Glutamatergic neuron (in vitro differentiated cells): ENCODE data around the gene TUBGCP4. TPM values are rescaled to one million over a fixed set of nuclear protein-coding genes. Genes with fewer than 3 reads are reported as not detected.

ENCODE experiments used
- DNase-seq: peaks from one replicate; pipeline ENCODE4 v3.0.0; 2022
- H3K27ac Mint-ChIP-seq: one replicate; pipeline ENCODE4 v1.8.0; 2020; ENCODE audit warnings: mild to moderate bottlenecking, mixed read lengths, inconsistent platforms; ENCODE audit not compliant: unreplicated experiment
- H3K27me3 Mint-ChIP-seq: one replicate; pipeline ENCODE4 v1.8.0; 2020; ENCODE audit warnings: mild to moderate bottlenecking, moderate library complexity, mixed read lengths, inconsistent platforms; ENCODE audit not compliant: unreplicated experiment
- H3K36me3 Mint-ChIP-seq: one replicate; pipeline ENCODE4 v1.8.0; 2020; ENCODE audit warnings: mild to moderate bottlenecking, mixed read lengths, inconsistent platforms; ENCODE audit not compliant: unreplicated experiment
- H3K4me1 Mint-ChIP-seq: one replicate; pipeline ENCODE4 v1.8.0; 2020; ENCODE audit warnings: mild to moderate bottlenecking, low read depth, mixed read lengths, inconsistent platforms; ENCODE audit not compliant: unreplicated experiment
- H3K4me3 Mint-ChIP-seq: one replicate; pipeline ENCODE4 v1.8.0; 2020; ENCODE audit warnings: mild to moderate bottlenecking, mixed read lengths, inconsistent platforms; ENCODE audit not compliant: unreplicated experiment
- H3K9me3 Mint-ChIP-seq: one replicate; pipeline ENCODE4 v1.8.0; 2020; ENCODE audit warnings: mild to moderate bottlenecking, moderate library complexity, mixed read lengths, inconsistent platforms; ENCODE audit not compliant: unreplicated experiment
- total RNA-seq: library from RNA; stranded (reverse); fragmentation: NEBNext Ultra II Directional; extraction: Animal tissue kit (Norgen Biotek cat#: 25700); gene quantifications from one replicate; pipeline ENCODE4 v1.2.1, GENCODE V29; 2021; ENCODE audit not compliant: unreplicated experiment
- TF ChIP-seq, protein P1 (sequence below): fragments of 200-600 bp; sonication (generic); IDR thresholded peaks from one replicate; pipeline ENCODE4 v1.5.0; 2021; ENCODE audit not compliant: partially characterized antibody, unreplicated experiment

Gene TUBGCP4
- total RNA-seq, 1 donor from 2014 or later, result 29.9 TPM

DNA sequence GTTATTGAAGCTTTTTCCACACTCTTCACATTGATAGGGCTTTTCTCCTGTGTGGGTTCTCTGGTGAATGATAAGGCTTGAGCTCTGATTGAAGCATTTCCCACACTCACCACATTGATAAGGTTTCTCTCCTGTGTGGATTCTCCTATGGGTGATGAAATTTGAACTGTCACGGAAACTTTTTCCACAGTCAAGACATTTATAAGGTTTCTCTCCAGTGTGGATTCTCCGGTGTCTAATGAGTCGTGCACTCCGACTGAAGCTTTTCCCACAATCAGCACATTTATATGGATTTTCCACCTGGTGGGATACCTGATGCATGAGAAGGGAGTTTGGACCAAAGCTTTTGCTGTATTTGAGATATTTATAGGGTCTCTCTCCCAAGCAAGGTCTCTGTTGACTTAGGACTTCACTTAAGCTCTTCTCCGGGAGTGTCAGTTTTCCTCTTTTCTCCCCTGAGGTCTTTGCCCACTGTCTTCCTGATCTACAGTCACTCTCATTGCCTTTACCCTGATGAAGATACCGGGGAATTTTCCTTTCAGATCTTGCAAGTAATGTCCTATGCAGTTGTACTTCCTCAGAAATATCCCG lies 9.5 kb upstream of the TUBGCP4 start:
- no peak overlapping the region for H3K4me3 Mint-ChIP-seq
- TF ChIP-seq, protein P1, sequence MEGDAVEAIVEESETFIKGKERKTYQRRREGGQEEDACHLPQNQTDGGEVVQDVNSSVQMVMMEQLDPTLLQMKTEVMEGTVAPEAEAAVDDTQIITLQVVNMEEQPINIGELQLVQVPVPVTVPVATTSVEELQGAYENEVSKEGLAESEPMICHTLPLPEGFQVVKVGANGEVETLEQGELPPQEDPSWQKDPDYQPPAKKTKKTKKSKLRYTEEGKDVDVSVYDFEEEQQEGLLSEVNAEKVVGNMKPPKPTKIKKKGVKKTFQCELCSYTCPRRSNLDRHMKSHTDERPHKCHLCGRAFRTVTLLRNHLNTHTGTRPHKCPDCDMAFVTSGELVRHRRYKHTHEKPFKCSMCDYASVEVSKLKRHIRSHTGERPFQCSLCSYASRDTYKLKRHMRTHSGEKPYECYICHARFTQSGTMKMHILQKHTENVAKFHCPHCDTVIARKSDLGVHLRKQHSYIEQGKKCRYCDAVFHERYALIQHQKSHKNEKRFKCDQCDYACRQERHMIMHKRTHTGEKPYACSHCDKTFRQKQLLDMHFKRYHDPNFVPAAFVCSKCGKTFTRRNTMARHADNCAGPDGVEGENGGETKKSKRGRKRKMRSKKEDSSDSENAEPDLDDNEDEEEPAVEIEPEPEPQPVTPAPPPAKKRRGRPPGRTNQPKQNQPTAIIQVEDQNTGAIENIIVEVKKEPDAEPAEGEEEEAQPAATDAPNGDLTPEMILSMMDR, result no peak
- DNase-seq, result no peak
- H3K27me3 Mint-ChIP-seq, result no peaks in the 10 kb centered on the region
- peaks cover 13% of the 10 kb centered on the region for H3K9me3 Mint-ChIP-seq
- peaks cover 64% of the 10 kb centered on the region for H3K36me3 Mint-ChIP-seq
- no peak overlapping the region for H3K27ac Mint-ChIP-seq
- H3K4me1 Mint-ChIP-seq, result peaks cover 2% of the 10 kb centered on the region

DNA sequence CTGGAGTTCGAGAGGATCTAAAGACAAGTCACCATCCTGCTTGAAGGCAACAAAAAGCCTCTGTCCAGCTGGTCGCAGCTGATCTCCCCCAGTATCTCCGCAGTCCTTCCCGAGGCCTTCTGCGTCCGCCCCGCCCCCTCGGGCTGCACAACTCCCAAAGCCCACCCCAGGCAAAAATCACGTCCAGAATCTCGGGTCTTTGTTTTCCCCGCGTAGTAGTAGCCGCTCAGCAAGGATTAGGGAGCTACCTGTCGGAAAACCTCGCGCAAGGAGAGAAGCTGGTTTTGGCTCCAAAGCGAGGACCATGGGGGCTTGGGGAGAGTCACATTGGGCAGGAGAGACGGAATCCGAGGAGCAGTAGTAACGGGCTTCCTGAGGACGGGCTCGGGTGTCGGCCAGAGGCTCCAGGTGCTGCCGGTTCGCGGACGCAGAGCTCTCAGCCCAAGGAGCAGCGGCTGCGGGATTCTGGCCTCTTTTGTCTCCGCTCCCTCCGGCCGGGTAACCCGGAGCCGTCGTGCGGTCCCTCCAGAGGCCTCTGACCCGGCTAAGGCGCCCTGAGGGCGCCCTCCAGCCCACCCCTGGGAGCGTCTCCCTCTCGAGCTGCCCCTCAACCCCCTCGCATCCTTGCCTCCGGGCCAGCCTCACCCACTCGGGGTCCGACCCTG lies 459 bp upstream of the TUBGCP4 start:
- Mint-ChIP-seq H3K9me3 (peaks cover 13% of the 10 kb centered on the region), H3K4me1 (peaks cover 32% of the 10 kb centered on the region)
- TF ChIP-seq, protein P1, result no peak

DNA sequence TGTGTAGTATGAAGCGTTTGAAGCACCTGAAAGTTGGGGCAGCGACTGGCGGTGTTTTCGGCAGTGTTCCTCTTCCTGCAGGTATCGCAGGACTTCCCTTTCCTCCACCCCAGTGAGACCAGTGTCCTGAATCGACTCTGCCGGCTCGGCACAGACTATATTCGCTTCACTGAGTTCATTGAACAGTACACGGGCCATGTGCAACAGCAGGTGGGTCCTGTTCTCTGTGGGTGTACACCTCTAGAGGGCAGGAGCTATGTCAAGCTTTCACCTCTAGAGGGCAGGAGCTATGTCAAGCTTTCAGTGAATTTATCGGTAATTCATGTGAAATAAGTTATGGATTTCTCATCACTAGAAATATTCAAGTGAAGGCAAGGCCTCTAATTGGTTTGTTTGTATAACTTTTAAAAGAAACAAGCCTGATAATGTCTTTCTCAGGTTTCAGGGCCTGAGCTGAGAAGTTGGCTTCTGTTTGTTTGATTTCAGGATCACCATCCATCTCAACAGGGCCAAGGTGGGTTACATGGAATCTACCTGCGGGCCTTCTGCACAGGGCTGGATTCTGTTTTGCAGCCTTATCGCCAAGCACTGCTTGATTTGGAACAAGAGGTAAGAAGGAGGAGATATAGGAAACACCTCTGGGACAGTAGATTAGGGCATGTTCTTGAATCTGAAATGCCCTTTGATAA lies 5.3 kb downstream of the TUBGCP4 start:
- Mint-ChIP-seq H3K4me1 (peaks cover 2% of the 10 kb centered on the region), H3K27ac (no peak overlapping the region), H3K36me3 (no peaks in the 10 kb centered on the region), H3K27me3 (no peaks in the 10 kb centered on the region), H3K9me3 (peaks cover 3% of the 10 kb centered on the region), H3K4me3 (no peak overlapping the region)
- peak; percentile 40 for DNase-seq
- TF ChIP-seq, protein P1, result peak; percentile 84

More for the DNA sequence above, 459 bp upstream of the TUBGCP4 start:
- peak; percentile 78 for DNase-seq
- peaks cover 22% of the 10 kb centered on the region for H3K36me3 Mint-ChIP-seq
- peak overlapping the region; percentile 91 for H3K4me3 Mint-ChIP-seq
- peak overlapping the region; percentile 93 for H3K27ac Mint-ChIP-seq
- peaks cover 6% of the 10 kb centered on the region for H3K27me3 Mint-ChIP-seq

DNA sequence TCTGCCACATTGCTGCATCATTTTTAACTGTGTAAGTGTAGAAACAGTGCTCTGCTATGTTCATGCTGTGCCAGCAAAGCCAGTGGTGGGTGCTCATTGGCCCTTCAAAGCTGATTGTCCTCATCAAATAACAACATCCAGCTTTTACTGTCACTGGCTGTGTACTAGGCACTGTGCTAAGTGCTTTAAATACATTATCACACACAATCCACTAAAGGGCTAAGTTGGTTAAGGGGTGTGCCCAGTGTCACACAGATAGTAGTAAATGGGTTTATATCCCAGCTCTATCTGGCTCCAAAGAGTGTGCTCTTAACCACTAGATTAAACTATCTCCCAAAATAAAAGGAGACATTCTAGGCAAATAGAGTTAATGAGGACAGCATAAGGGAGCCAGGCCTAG lies 7.7 kb downstream of the TUBGCP4 start:
- Mint-ChIP-seq H3K36me3 (no peaks in the 10 kb centered on the region), H3K9me3 (no peaks in the 10 kb centered on the region), H3K27me3 (no peaks in the 10 kb centered on the region), H3K4me3 (no peak overlapping the region), H3K4me1 (no peaks in the 10 kb centered on the region), H3K27ac (no peak overlapping the region)
- TF ChIP-seq, protein P1, result no peak
- no peak for DNase-seq

DNA sequence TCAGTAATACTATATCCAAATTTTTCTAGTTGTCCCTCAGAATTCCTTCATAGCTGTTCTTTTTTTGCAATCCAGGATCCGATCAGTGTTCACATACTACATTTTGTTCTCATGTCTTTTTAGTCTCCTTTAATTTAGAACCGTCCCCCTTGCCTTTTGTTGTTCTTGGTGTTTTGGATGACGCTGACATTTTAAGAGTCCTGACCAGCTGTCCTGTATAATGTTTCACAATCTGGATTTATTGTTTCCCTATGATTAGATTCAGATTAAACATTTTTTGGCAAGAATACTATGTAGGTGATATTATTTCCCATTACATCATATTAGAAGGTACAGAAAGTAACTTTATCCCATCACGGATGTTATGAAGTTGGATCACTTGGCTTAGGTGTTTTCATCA lies 11.4 kb downstream of the TUBGCP4 start:
- H3K9me3 Mint-ChIP-seq, result no peaks in the 10 kb centered on the region
- H3K27me3 Mint-ChIP-seq, result no peaks in the 10 kb centered on the region
- DNase-seq, result no peak
- TF ChIP-seq, protein P1, result no peak
- no peaks in the 10 kb centered on the region for H3K36me3 Mint-ChIP-seq
- no peak overlapping the region for H3K4me3 Mint-ChIP-seq
- H3K4me1 Mint-ChIP-seq, result no peaks in the 10 kb centered on the region
- no peak overlapping the region for H3K27ac Mint-ChIP-seq
